LNCaP clone FGC (cell line): ENCODE results near the gene GPS2.

Experiments
- DNase-seq: peaks from one replicate; pipeline ENCODE4 v3.0.0-alpha.2; 2011; ENCODE audit warnings: low read depth
- H3K4me3 ChIP-seq: 2 replicates; pipeline ENCODE4 v1.5.1; 2011; ENCODE audit warnings: mild to moderate bottlenecking, low read depth, low read length, control low read depth
- TF ChIP-seq, protein P1 (sequence below): IDR thresholded peaks from 2 replicates; pipeline ENCODE4 v1.5.1; 2012; ENCODE audit warnings: mild to moderate bottlenecking; ENCODE audit not compliant: control insufficient read depth, insufficient read depth; ENCODE audit errors: extremely low read depth

The GPS2 gene

DNA sequence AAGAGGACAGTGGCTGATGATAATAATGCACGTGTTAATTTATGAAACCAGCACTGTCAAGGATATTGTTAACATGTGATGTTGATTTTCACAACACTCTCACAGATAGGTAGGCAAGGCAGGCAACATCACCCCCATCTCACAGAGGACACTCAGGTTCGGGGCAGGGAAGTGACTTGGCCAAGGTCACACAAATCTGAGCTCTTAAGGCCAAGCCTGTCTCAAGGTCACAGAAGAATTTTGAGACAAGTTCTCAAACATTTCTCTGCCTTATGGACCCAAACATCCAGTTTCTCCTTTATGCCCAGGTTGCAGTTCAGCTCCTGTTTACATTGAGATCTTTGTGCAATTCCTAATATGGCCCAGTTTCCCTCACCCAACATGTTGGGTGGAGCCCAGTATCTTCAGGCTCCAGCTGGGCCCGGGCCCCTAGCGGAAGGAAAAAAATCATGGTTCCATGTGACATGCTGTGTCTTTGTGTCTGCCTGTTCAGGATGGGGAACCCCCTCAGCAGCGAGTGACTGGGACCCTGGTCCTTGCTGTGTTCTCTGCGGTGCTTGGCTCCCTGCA is 32.3 kb downstream of the GPS2 start:
- no peak overlapping the region for H3K4me3 ChIP-seq
- TF ChIP-seq, protein P1, sequence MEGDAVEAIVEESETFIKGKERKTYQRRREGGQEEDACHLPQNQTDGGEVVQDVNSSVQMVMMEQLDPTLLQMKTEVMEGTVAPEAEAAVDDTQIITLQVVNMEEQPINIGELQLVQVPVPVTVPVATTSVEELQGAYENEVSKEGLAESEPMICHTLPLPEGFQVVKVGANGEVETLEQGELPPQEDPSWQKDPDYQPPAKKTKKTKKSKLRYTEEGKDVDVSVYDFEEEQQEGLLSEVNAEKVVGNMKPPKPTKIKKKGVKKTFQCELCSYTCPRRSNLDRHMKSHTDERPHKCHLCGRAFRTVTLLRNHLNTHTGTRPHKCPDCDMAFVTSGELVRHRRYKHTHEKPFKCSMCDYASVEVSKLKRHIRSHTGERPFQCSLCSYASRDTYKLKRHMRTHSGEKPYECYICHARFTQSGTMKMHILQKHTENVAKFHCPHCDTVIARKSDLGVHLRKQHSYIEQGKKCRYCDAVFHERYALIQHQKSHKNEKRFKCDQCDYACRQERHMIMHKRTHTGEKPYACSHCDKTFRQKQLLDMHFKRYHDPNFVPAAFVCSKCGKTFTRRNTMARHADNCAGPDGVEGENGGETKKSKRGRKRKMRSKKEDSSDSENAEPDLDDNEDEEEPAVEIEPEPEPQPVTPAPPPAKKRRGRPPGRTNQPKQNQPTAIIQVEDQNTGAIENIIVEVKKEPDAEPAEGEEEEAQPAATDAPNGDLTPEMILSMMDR = no peak
- no peak for DNase-seq

DNA sequence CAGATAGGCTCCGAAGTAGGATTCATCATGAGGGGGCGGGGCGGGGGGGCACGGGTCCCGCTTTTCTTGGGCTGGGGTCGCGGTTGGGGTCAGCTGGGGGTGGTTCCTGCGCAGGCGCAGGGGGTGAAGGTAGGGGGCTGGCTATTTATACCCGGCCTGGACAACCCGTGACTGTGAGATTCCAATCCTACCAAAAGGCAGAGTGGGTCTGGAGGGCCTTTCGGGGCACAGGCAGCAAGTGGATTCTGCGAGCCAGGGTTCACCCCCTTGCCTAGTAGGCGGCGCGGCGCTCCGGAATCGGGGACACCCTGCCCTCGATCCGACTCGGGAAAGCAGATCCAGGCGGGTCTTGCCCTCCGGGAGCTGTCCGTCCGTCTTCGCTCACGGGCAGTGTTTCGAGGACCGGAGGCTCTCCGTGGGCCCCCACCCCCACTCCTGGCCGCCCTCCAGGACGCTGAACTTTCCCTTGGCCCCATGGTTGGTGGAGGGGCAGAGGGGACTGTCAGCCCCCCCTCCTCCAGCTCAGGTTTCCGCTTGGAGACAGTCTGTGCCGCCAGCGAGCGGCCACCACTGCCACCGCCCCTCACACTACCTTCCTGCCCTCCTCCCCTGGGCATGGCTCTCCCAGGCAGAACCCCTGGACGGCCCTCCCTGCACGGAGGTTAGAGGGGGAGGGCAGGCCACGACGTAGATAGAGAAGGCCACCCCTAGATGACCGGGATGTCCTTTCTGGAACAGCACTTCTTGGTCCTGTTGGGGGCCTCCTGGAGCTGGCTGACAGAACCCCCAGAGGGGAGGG is 33.0 kb downstream of the GPS2 start:
- TF ChIP-seq, protein P1 = no peak
- DNase-seq = no peak
- peak overlapping the region; percentile 70 for H3K4me3 ChIP-seq

DNA sequence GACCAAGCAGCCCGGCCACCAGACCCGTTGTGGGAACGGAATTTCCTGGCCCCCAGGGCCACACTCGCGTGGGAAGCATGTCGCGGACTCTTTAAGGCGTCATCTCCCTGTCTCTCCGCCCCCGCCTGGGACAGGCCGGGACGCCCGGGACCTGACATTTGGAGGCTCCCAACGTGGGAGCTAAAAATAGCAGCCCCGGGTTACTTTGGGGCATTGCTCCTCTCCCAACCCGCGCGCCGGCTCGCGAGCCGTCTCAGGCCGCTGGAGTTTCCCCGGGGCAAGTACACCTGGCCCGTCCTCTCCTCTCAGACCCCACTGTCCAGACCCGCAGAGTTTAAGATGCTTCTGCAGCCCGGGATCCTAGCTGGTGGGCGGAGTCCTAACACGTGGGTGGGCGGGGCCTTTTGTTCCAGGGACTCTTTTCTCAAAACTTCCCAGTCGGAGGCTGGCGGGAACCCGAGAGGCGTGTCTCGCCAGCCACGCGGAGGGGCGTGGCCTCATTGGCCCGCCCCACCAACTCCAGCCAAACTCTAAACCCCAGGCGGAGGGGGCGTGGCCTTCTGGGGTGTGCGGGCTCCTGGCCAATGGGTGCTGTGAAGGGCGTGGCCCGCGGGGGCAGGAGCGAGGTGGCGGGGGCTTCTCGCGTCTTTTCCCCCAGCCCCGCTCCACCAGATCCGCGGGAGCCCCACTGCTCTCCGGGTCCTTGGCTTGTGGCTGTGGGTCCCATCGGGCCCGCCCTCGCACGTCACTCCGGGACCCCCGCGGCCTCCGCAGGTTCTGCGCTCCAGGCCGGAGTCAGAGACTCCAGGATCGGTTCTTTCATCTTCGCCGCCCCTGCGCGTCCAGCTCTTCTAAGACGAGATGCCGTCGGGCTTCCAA is 33.8 kb downstream of the GPS2 start, which contains the start of gene SLC2A4:
Gene SLC2A4 (plus strand): TSS at position 645 of the 879 bp plus-strand sequence. CDS start 217 bp downstream, at position 862.
- H3K4me3 ChIP-seq = peak within 1 kb of the TSS; percentile 70
- TF ChIP-seq, protein P1 = no peak
- DNase-seq = peak; percentile 84

DNA sequence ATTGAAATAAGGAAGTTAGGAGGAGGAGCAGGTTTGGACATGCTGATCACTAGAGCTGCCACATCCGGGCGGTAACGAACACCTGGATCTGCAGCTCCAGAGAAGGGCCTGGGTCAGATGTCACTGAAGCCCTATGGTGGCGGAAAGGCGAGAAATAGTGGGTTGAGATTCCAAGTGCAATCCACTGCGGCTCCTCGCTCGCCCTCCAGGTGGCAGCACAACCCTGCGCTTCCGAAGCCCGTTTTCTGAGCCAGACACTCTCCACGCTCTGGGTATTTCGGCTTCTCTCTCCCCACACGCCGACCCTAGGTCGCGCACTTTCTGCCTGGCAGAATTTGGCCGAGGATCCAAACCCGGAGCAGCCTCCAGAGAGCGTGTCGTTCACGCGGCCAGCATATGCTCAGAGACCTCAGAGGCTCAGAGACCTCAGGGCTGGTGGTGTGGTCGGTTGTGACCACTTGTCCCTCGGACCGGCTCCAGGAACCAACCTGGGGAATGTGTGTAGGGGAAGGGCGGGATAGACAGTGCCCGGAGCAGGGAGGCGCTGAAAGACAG is 34.6 kb downstream of the GPS2 start:
- TF ChIP-seq, protein P1 = peak; percentile 90
- H3K4me3 ChIP-seq = peak overlapping the region; percentile 70
- DNase-seq = peak; percentile 69

DNA sequence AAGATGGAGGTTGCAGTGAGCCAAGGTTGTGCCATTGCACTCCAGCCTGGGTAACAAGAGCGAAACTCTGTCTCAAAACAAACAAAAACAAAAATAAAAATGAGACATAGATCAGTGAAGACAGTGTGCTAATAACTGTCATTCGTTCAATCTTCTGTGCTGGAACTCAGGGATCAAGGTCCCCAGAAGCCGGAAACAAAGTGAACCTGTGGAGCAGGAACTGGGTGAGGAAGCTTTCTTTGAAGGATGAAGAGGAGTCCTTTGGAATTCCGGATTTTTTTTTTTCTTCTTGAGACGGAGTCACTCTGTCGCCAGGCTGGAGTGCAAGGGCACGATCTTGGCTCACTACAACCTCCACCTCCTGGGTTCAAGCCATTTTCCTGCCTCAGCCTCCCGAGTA is 35.7 kb downstream of the GPS2 start:
- no peak for DNase-seq
- H3K4me3 ChIP-seq = no peak overlapping the region
- TF ChIP-seq, protein P1 = no peak

DNA sequence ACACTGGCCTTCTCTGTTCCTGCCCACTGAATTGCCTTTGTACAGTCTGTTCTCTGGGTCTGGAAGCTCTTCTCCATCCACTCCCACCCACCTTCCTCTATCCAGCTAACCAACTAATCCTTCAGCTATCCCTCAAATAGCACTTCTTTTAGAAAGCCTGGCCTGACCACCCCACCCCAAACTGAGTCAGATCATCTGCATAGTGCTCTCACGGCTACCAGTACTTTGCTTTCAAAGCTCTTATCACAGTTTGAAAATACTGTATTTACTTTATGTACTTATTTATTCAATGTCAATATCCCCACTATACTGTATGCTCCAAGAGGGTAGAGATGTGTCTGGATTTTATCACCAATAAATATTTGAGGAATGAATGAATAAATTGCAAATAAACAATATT is 48.4 kb downstream of the GPS2 start:
- TF ChIP-seq, protein P1 = no peak
- DNase-seq = no peak
- no peak overlapping the region for H3K4me3 ChIP-seq
